NCI-H748 treated with DMSO at 0.1 percent for 48 hours (cell line): ENCODE results near the gene IRS1.

Source experiments
- DNase-seq: peaks from one replicate; lab custom pipeline; 2025; lab: John Stamatoyannopoulos, UW

Gene IRS1

GRCh38 chr2:226790011-226790410 is 9.6 kb downstream of the IRS1 start:
- no peak for DNase-seq

GRCh38 chr2:226788881-226789490 is 10.6 kb downstream of the IRS1 start:
- DNase-seq, result no peak

GRCh38 chr2:226788064-226788463 is 11.6 kb downstream of the IRS1 start:
- no peak for DNase-seq

- no peak for DNase-seq
Measured at GRCh38 chr2:226783885-226784284, 15.7 kb downstream of the IRS1 start.

GRCh38 chr2:226782092-226782713 is 17.4 kb downstream of the IRS1 start:
- DNase-seq, result no peak

GRCh38 chr2:226780431-226780830 is 19.2 kb downstream of the IRS1 start:
- DNase-seq, result no peak

GRCh38 chr2:226777611-226778010 is 22.0 kb downstream of the IRS1 start:
- DNase-seq, result no peak

- DNase-seq, result no peak
Measured at GRCh38 chr2:226776104-226776503, 23.5 kb downstream of the IRS1 start.

GRCh38 chr2:226775032-226775509 is 24.5 kb downstream of the IRS1 start:
- no peak for DNase-seq

- no peak for DNase-seq
Measured at GRCh38 chr2:226773291-226773690, 26.3 kb downstream of the IRS1 start.

GRCh38 chr2:226772389-226773179 is 27.0 kb downstream of the IRS1 start:
- no peak for DNase-seq

GRCh38 chr2:226771067-226771466 is 28.6 kb downstream of the IRS1 start:
- DNase-seq, result no peak

- no peak for DNase-seq
Measured at GRCh38 chr2:226767056-226767813, 32.4 kb downstream of the IRS1 start.

- DNase-seq, result no peak
Measured at GRCh38 chr2:226766352-226767055, 33.1 kb downstream of the IRS1 start.

- DNase-seq, result no peak
Measured at GRCh38 chr2:226763320-226763719, 36.3 kb downstream of the IRS1 start.

GRCh38 chr2:226761195-226761583 is 38.4 kb downstream of the IRS1 start:
- DNase-seq, result no peak

GRCh38 chr2:226760412-226761194 is 39.0 kb downstream of the IRS1 start:
- DNase-seq, result no peak

- DNase-seq, result no peak
Measured at GRCh38 chr2:226759768-226760167, 39.9 kb downstream of the IRS1 start.

GRCh38 chr2:226758921-226759640 is 40.5 kb downstream of the IRS1 start:
- no peak for DNase-seq

GRCh38 chr2:226756131-226756530 is 43.5 kb downstream of the IRS1 start:
- no peak for DNase-seq
